Right lobe of liver (tissue), 4 donors: ENCODE data around the gene COL5A1.

Source experiments
- CTCF ChIP-seq, 4 donors: fragments of 200-600 bp in 3 of 4; fragments of 450-650 bp in 1 of 4; IDR thresholded peaks; one replicate each; pipeline versions ENCODE4 v1.5.1 to v1.8.0; 2016 to 2022; ENCODE audit warnings: antibody characterized with exemption in 4 of 4, mild to moderate bottlenecking in 2 of 4
- POLR2A ChIP-seq: fragments of 450-650 bp; IDR thresholded peaks from one replicate; pipeline ENCODE4 v1.6.1; 2017; ENCODE audit warnings: antibody characterized with exemption, mild to moderate bottlenecking
- donor health status: DM: no; HTN: no; CAD: no.
- donor health status: DM: no; HTN: no; CAD: no.
- donor health status: DM: no; HTN: yes; CAD: no.

GRCh38 chr9:134883040-134883782 is 241.6 kb downstream of the COL5A1 start:
- no peak for TF ChIP-seq CTCF (IDR thresholded peaks at IDR 0.05)
- TF ChIP-seq POLR2A: no peak
